NCI-H1417 (cell line): Measurements from ENCODE around the gene SGMS1.
"Not testable (repeated sequence)": the region's sequence is repeated elsewhere in the genome, so short reads cannot be mapped to it uniquely, and the experiment has no call there.

Source experiments
- DNase-seq, 3 experiments: peaks; one replicate each; lab custom pipeline; 2025; lab: John Stamatoyannopoulos, UW

Gene SGMS1

DNA sequence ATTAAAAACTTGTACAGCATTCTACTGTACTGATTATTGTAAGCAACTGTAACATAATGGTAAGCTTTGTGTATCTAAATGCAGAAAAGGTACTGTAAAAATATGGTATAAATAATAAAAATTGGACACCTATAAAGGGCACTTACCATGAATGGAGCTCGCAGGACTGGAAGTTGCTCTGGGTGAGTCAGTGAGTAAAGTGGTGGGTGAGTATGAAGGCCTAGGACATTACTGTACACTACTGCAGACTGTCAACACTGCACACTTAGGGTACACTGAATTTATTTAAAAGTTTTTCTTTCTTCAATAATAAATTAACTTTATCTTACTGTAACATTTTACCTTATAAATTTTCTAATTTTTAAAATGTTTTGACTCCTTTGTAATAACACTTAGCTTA, 253.8 kb downstream of the SGMS1 start:
- no peak for DNase-seq

DNA sequence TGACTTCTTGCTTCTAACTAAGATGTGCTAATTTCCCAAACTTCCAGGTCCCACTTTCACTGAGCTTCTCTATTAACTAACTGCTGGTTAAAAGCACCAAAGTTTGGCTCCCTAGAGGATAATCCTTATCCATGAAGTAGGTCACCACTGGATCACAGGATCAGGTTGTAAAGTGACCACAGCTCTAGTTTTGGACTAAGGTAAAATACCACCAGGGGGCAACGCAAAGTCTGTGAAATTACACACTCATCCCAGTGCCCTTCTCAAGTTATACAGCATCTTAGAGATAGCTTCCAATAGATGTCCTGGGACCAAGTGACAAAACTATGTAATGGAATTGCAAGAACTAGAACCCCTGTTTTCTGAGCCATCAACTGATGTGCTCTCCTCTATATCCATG, 256.0 kb downstream of the SGMS1 start:
- DNase-seq = peak; percentile 0 to 34 (median 2)

DNA sequence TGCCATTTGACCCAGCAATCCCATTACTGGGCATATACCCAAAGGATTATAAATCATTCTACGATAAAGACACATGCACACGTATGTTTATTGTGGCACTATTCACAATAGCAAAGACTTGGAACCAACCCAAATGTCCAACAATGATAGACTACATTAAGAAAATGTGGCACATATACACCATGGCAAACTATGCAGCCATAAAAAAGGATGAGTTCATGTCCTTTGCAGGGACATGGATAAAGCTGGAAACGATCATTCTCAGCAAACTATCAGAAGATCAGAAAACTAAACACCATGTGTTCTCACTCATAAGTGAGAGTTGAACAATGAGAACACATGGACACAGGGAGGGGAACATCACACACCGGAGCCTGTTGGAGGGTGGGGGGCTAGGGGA, 257.3 kb downstream of the SGMS1 start:
- DNase-seq = not testable (repeated sequence)

DNA sequence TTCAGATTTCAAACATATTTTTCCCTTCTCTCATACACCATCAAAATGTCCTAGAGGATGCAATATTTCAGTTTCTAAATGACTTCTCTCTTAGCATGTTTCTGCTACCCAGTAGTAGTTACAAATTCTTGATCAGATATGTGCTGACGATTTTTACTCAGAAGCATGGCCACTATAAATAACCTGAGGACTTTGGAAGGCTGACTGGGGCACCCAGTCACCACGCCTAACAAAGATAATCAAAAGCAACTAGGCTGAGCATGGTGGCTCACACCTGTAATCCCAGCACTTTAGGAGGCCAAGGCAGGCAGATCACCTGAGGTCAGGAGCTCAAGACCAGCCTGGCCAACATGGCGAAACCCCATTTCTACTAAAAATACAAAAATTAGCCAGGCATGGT, 259.0 kb downstream of the SGMS1 start:
- not testable (repeated sequence) for DNase-seq

DNA sequence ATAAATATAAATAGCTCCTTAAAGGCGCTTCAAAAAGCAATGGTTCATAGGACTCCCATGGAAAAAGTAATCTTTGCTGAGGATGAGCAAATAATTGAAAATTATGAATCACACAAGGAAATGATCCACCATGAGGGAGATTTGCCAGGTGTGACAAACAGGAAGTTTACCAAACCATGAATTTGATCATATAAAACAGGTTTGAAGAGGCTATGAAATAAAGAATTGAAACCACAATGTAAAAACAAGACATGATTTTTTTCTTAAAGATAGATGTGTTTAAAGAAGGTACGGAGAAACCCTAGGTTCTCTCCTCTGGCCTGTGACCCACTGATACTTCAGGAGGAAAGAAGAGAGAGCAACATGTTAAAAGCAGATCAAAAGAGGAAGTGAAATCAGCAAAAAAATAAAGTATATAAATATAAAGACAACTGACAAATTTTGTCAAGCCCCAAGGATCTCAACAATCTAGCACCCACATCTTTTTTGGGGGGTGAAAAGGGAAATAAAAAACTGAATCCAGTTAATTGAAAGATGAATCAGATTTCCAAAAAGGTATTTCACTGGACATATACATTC, 261.1 kb downstream of the SGMS1 start:
- no peak for DNase-seq

DNA sequence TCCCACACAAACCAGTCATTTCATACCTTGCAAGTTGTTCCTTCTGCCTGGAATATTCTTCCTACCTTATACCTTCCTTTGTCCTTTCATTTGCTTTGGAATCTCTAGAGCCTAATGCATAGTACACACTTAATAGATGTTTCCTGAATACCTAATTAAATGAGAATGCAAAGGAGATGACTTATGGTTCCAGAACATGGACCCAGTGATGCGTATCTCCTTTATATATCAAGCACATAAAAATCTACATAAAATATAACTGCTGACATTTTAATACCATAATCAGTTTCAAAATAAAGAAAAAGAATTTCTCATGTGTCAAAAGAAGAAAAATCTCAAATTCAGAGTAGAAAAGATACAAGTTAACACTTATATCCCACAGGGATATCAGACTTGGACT, 261.8 kb downstream of the SGMS1 start:
- no peak for DNase-seq

DNA sequence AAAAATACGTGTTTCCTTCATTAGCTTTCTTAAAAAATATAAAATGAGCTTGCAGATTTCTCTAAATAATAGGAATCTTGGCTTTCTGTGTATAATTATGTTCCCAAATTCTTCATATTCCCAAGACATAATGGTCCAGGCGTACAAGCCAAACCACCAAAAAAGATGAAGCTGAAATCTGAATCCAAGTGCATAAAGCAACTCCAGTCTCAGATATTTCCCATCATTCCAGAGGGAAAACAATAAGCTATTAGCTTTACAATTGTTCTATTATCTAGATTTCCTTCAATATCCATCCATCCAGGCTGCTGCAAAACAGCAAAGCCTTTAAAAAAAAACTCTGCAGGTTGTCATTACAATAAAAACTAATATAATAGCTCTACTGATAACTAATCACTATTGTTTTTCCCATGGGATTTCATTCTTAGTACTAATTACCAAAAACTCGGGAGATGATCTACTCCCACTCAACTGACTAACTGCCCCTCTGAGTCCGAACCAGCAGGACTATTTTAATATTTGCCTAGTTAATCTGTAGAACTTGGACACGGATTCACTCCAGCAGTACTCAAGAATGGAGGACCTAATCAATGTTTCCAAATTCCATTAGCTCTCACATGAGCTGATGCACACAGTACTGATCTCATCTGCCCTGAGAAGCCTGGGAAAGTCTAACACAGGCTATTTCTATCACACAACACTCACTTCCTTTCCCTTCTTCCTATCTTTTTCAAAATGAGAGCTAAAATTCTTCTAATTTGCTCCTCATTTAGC, 263.5 kb downstream of the SGMS1 start:
- no peak for DNase-seq

DNA sequence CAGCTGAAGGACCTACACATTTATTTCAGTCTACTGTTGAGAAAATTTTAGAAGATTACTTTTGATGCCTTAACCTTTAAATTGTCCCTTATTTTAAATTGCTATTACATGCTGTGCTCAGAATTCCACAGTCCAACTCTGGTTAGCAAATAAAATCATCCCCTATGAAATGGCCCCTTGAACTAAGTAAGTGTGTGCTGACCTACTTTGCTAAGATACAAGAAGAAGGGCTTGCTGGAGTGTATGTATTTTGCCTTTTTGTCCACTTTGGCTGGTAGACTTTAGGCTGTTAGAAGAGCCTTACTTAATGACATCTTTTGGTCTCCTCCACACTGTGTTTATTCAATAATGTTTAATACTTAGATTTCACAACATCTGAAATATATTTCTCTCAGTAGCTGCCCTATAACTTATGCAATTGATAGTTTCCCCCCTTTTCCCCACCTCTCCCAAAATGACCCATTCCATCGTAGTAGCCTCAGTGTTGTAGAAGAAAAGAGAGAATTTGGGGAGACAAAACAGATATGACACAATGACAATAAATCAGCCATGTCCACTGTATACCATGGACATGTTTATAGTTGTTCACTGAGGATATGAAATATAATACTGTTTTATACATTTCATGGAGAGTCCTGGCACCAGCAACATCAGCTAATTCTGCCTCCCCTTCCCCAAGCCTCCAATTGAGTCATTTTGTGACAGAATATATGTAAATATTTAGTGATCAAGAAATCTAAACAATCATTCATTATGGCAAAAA, 264.6 kb downstream of the SGMS1 start:
- DNase-seq = no peak

DNA sequence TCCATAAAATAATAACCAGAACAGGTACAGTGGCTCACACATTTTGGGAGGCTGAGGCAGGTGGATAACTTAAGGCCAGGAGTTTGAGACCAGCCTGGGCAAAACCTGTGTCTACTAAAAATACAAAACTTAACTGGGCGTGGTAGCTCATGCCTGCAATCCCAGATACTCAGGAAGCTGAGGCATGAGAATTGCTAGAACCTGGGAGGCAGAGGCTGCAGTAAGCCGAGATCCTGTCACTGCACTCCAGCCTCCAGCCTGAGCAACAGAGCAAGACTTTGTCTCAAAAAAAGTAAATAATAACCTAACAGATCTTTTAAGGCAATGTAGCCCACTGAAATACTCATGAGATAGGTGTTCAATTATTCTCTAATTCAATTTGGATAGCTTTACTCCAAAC, 265.3 kb downstream of the SGMS1 start:
- no peak for DNase-seq

DNA sequence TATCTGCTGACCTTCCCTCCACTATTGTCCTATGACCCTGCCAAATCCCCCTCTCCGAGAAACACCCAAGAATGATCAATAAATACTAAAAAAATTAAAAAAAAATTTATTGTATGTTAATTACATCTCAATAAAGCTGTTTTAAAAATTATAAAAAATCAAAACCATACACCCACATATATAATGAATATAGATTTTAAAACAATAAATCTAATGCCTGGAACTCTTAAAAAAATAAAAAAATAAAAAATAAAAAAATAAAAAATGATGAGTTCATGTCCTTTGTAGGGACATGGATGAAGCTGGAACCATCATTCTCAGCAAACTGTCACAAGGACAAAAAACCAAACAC, 267.3 kb downstream of the SGMS1 start:
- not testable (repeated sequence) for DNase-seq

DNA sequence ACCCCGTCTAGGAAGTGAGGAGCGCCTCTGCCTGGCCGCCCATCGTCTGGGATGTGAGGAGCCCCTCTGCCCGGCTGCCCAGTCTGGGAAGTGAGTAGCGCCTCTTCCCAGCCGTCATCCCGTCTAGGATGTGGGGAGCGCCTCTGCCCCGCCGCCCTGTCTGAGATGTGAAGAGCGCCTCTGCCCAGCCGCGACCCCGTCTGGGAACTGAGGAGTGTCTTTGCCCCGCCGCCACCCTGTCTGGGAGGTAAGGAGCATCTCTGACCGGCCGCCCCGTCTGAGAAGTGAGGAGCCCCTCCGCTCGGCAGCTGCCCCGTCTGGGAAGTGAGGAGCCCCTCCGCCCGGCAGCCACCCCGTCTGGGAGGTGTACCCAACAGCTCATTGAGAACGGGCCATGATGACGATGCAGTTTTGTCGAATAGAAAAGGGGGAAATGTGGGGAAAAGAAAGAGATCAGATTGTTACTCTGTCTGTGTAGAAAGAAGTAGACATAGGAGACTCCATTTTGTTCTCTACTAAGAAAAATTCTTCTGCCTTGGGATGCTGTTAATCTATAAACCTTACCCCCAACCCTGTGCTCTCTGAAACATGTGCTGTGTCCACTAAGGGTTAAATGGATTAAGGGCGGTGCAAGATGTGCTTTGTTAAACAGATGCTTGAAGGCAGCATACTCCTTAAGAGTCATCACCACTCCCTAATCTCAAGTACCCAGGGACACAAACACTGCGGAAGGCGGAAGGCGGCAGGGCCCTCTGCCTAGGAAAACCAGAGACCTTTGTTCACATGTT, 267.9 kb downstream of the SGMS1 start:
- DNase-seq = not testable (repeated sequence)

DNA sequence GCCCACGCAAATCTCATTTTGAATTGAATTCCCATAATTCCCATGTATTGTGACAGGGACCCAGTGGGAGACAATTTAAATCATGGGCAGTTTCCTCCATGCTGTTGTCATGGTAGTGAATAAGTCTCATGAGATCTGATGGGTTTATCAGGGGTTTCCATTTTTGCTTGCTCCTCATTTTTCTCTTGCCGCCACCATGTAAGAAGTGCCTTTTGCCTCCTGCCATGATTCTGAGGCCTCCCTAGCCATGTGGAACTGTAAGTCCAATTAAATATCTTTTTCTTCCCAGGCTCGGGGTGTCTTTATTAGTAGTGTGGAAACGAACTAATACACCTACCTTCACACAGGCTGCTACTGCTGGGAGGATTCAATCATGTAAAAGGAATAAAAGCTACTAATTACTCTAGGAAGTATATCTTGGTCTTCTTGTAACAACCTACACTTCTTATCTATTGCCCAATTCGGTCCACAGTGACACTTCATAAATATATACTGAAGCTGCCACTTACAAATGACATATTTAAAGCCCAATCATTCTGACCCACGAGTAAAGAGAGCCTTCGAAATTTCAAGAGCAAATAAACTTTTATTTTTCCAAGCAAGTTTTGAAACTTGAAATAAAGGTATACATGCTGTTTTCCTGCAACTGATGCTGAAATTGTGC, 272.1 kb downstream of the SGMS1 start:
- DNase-seq = no peak

DNA sequence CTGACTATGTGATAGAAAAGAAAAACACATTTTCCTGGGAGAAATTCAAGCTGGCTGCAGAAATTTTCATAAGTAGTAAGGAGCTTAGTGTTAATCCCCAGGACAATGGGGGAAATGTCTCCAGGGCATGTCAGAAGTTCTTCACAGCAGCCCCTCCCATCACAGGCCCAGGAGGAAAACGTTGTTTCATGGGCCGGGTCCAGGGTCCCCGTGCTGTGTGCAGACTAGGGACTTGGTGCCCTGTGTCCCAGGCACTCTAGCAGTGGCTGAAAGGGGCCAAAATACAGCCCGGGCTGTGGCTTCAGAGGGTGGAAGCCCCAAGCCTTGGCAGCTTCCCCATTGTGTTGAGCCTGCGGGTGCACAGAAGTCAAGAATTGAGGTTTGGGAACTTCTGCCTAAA, 273.4 kb downstream of the SGMS1 start:
- DNase-seq = no peak

DNA sequence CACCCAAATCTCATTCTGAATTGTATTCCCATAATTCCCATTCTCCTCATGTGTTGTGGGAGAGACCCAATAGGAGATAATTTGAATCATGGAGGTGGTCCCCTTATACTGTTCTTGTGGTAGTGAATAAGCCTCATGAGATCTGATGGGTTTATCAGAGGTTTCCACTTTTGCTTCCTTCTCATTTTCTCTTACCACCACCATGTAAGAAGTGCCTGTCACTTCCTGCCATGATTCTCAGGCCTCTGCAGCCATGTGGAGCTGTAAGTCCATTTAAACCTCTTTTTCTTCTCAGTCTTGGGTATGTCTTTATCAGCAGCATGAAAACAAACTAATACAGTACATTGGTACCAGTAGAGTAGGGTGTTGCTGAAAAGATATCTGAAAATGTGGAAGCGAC, 274.2 kb downstream of the SGMS1 start:
- DNase-seq = no peak

DNA sequence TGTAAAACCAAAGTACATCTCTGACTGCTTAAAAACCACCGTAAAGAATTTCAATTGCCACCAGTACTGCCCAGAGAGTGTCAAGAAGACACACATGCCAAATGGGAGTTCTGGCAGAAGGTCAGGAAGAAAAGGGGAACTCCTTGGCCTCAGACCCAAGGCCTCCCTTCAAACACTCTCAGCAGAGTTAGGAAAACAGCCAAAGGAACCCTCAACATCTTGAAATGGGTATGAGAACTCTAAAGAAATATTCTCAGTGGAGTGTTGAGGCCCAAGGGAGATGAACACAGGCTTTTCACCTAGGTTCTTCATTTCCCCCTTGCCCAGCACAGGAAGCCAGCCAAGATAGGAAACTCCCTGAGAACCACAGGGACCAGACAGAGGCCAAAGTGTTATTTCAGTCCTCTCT, 276.4 kb downstream of the SGMS1 start:
- no peak for DNase-seq

DNA sequence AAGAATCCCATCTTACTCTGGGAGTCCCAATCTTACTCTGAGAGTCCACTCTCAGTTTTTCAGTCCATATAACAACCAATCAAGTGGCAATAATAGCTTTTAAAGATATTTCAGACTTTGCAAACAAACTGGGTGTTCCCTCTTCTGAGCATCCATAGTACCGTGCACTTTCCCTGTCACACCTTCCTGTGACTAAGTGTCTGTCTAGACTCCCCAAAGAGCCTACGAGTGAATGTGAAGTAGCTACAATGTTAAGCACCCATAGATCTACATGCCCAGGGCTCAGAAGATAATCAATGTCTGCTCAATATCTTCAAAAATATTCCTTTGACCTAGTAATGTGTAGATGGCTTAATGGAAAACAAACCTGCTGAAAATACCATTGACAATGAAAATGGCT, 276.8 kb downstream of the SGMS1 start:
- DNase-seq = no peak

DNA sequence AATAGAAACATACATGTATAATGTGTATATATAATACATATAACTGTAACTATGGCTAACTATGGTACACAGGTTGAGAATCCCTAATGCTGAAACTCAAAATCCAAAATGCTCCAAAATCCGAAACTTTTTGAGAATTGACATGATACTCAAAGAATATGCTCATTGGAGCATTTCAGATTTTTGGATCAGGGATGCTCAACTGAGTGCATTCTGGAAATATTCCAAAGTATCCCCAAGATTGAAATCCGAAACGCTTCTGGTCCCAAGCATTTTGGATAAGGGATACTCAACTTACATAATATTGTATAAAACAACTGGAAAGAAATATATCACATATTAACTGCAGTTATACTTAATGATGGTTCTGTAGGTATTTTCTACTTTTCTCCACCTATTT, 278.2 kb downstream of the SGMS1 start:
- no peak for DNase-seq

DNA sequence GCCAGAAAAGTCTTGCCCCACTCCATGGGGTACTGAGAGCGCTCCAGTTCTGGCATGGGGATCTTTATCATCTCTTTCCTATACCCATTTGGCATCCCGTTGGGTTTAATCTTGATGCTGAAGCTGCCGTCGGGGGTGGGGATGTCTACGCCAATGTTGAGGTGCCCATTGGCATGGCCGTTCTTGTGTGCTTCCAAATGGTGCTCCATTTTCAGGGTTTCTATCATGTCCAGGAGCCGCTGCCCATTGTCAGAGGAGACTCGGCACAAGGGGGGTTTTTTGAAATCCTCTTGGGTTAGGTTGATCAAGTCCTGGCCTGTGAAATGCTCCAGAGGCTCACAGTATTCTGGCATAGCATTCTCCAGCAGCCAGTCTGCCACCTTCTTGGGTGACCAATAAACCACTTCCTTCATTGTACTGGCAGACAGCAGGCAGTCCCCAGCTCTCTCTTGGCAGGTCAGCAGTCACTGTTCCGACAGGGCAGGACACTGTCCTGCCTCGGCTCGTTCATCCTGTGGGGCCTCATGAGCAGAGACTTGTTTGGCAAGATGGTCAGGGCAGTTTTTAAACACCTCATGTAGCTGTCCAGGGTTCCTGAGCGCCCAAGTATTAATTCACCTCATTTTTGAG, 279.9 kb downstream of the SGMS1 start:
- DNase-seq = no peak

DNA sequence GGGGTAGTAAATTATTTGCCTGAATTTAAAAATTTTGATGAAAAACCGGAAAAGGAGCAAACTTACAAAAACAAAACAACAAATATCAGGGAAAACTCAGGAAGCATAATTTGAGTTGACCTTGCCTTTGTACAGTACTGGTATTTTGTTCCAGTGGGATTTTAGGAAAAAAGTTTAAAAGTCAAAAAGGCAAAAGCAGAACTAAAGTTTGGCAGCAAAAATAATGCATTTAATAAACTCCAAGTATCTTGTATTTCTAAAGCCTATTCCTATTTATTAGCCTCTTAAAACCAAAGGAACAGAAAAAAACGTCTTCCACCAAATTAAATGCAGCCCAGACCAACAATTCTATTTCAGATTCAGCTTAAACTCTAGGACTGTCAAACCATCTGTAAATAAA, 281.8 kb downstream of the SGMS1 start:
- no peak for DNase-seq

DNA sequence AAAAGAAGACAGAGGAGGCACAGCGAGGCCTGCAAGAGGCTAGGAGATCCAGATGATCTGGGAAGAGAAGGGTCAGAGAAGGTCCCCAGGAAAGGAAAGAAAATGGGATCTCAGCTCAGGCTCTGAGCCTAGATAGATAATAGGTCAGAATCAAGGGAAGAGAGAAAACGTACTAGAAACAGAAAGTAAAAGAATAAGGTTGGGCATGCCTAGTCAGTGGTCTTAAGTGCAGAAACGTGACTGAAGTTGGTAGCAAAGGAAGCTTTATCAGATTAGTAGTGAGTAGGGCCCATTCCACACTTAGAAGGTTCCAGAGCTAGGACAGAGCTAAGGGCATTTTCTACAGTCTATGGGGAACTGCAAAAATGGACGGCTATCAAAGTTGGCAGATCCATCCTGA, 287.6 kb downstream of the SGMS1 start:
- DNase-seq = no peak

DNA sequence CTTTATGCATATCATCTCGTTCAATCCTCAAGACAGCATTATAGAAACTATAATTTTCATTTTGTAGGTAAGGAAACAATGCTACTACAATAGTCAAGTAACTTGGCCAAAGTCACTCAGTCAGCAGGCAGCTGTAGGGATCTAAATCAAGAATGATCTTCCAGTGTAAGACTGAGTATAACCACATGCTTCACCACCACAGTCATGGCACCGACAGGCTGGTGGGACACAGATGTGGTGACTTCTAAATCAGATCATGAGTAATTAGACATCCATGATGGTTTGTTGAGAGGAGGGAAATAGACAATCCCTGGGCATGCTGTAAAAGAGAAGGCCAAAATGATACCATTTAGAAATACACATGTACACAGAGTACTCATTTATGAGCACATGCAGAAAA, 288.4 kb downstream of the SGMS1 start:
- DNase-seq = no peak

DNA sequence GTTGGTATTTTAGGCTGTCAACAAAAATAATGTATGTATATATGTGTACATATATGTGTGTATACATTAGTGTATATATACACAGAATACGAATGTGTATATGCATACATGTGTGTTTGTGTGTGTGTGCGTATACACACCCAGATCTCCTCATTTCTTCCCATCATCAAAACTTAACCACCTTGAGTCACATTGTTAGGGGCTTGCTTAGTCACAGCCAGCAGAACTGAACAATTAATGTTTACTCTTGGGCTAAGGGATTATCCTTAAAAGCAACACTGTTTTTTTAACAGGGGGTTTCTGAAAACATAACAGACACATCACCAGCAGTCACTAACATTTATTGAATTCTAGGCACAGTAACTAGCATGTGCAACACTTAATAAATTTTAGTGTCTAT, 289.5 kb downstream of the SGMS1 start:
- DNase-seq = no peak
